ENCODE results near the gene IRF2BP2. TPM values are rescaled to one million over a fixed set of nuclear protein-coding genes. Genes with fewer than 3 reads are reported as not detected.

IRF2BP2 gene
- total RNA-seq, 1 experiment from 2014 or later = 78.8 TPM

DNA sequence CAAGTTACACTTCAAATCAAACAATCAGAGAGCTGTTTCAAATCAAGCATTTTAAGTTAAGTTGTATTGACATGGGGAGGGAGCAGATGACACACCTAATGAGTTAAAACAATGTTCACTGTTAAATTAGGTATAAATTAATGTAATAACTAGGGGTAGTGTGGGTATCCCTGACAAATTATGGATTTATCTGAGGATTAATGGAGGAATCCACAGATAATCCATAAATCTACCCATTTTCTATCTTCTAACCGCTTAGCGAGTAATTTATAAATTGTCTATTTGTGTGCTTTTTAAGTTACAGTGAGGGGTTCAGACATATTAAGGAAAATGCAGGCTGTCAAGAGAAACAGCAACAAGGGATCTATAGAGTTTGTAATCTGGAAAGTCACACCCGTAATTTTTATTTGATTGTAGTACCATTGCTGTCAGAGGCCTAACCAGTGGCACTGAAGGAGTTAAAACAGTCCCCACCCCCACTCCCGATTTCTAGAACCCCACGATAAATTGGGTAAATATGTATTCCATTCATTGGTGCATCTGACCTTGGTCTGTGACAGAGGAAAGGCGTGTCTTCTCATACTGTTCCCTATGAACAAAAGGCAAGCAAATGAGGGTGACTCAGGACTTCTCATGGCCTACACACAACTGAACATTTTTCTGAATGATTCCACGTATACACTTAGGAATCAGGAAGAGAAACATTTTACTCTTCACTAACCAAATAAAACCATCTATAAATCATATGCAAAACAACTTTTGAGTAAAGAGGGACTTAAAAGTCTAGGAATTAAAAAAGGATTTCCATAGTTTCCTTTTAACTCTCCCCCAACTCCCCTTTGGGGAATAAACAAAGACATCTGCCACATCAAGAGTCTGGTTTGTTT is 7.4 kb downstream of the IRF2BP2 start:
- peak overlapping the region; percentile 78 for H3K4me3 ChIP-seq (ENCODE audit: low read length)
- peak; percentile 53 for ATAC-seq
- ChIA-PET POLR2A (ENCODE audit: unreplicated experiment) (no interaction called here), CTCF (interaction anchor here (1.1 kb wide), 1 partner anchor 107 kb away, joined by 4 read pairs; no protein-coding TSS in a partner anchor)
- H3K36me3 ChIP-seq (ENCODE audit: low read depth, low read length) = peaks cover 50% of the 10 kb centered on the region
- H3K4me1 ChIP-seq (ENCODE audit: insufficient read depth, low read length) = peaks cover 48% of the 10 kb centered on the region
- H3K9me3 ChIP-seq (ENCODE audit: low read length) = no peaks in the 10 kb centered on the region
- H3F3A ChIP-seq (ENCODE audit: low read length, unreplicated experiment) = peaks cover 18% of the 10 kb centered on the region
- DNase-seq = peak; percentile 88
- H3K79me2 ChIP-seq (ENCODE audit: low read length) = peaks cover 68% of the 10 kb centered on the region
- no peaks in the 10 kb centered on the region for H3K9me2 ChIP-seq (replicated peaks; ENCODE audit: low read length)
- TF ChIP-seq, protein P1, sequence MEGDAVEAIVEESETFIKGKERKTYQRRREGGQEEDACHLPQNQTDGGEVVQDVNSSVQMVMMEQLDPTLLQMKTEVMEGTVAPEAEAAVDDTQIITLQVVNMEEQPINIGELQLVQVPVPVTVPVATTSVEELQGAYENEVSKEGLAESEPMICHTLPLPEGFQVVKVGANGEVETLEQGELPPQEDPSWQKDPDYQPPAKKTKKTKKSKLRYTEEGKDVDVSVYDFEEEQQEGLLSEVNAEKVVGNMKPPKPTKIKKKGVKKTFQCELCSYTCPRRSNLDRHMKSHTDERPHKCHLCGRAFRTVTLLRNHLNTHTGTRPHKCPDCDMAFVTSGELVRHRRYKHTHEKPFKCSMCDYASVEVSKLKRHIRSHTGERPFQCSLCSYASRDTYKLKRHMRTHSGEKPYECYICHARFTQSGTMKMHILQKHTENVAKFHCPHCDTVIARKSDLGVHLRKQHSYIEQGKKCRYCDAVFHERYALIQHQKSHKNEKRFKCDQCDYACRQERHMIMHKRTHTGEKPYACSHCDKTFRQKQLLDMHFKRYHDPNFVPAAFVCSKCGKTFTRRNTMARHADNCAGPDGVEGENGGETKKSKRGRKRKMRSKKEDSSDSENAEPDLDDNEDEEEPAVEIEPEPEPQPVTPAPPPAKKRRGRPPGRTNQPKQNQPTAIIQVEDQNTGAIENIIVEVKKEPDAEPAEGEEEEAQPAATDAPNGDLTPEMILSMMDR (conservative IDR thresholded peaks at IDR 0.05; ENCODE audit: low read depth, low read length) = no peak
- intact Hi-C loops (cut with micrococcal nuclease) = loop anchor here (2.0 kb wide), 1 partner anchor 472 kb away; no protein-coding TSS in a partner anchor
- no TSS peak for BruUV-seq (replicated peaks)
- peak overlapping the region; percentile 98 for H3K4me2 ChIP-seq (ENCODE audit: low read length)
- peak overlapping the region; percentile 99 for H3K9ac ChIP-seq (ENCODE audit: low read length)
- no peaks in the 10 kb centered on the region for H3K27me3 ChIP-seq (ENCODE audit: low read length)
- peak overlapping the region; percentile 96 for H3K27ac ChIP-seq (ENCODE audit: low read length)
- H2AFZ ChIP-seq (ENCODE audit: low read length) = no peak overlapping the region
- peaks cover 39% of the 10 kb centered on the region for H4K20me1 ChIP-seq (ENCODE audit: low read length)

DNA sequence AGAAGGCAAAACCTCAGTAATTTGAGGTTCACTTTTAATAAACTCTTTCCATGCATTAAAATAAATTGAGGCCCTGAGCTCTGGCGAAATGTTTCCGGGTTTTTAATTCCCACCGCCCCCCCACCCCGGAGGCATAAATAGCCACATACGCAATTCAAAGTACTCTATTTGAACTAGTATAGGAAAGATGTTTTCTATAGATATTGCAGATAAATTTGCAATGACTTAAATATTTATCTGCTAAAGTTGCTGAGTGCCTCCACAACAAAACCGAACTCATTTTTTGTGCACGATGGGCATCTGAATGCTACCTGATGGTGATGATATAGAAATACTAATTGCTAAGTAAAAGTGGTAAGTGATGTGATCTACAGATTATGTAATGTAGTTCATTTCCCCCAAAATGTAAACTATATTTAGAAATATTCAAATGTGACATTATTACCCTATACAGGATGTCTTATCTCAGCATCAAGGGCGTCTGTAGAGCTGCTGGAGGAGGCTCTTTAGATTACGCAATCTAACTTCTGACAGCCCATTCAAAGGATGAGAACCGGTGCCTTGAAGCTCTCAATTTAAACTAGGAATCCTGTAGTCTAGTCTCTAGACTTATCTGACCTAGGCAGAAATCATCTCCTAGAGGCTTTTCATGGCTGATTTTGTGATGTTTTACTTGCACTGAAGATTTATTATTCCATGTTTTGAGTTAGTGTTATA is 8.5 kb downstream of the IRF2BP2 start:
- H4K20me1 ChIP-seq (ENCODE audit: low read length) = peaks cover 29% of the 10 kb centered on the region
- peak overlapping the region; percentile 83; the same call in 1 of the 2 replicates for H3K9ac ChIP-seq (ENCODE audit: low read length)
- no TSS peak for BruUV-seq (replicated peaks)
- peaks cover 56% of the 10 kb centered on the region for H3K79me2 ChIP-seq (ENCODE audit: low read length)
- H3K9me3 ChIP-seq (ENCODE audit: low read length) = no peaks in the 10 kb centered on the region
- peaks cover 39% of the 10 kb centered on the region for H3K36me3 ChIP-seq (ENCODE audit: low read depth, low read length)
- DNase-seq = peak; percentile 22
- peak overlapping the region; percentile 78; the same call in 1 of the 2 replicates for H3K4me3 ChIP-seq (ENCODE audit: low read length)
- peak overlapping the region; percentile 96 for H3K27ac ChIP-seq (ENCODE audit: low read length)
- ChIA-PET CTCF (interaction anchor here (1.1 kb wide), 1 partner anchor 106 kb away, joined by 4 read pairs; no protein-coding TSS in a partner anchor), POLR2A (ENCODE audit: unreplicated experiment) (interaction anchor here (0.8 kb wide), 1 partner anchor 10 kb away, joined by 4 read pairs; no protein-coding TSS in a partner anchor)
- H3F3A ChIP-seq (ENCODE audit: low read length, unreplicated experiment) = peaks cover 18% of the 10 kb centered on the region
- peak overlapping the region; percentile 98 for H3K4me2 ChIP-seq (ENCODE audit: low read length)
- ATAC-seq = no peak
- intact Hi-C loops (cut with micrococcal nuclease) = loop anchor here (2.0 kb wide), 1 partner anchor 473 kb away; no protein-coding TSS in a partner anchor
- H3K4me1 ChIP-seq (ENCODE audit: insufficient read depth, low read length) = peaks cover 48% of the 10 kb centered on the region
- TF ChIP-seq EZH2 (IDR thresholded peaks at IDR 0.05; ENCODE audit: low read length, unreplicated experiment) (no peak), EZH2phosphoT487 (IDR thresholded peaks at IDR 0.05; ENCODE audit: borderline replicate concordance, low read length) (no peak)
- TF ChIP-seq, protein P1 (conservative IDR thresholded peaks at IDR 0.05; ENCODE audit: low read depth, low read length) = no peak
- H3K27me3 ChIP-seq (ENCODE audit: low read length) = no peaks in the 10 kb centered on the region
- H2AFZ ChIP-seq (ENCODE audit: low read length) = no peak overlapping the region
- no peaks in the 10 kb centered on the region for H3K9me2 ChIP-seq (replicated peaks; ENCODE audit: low read length)

All from PC-3 (cell line).